Fibroblast of skin of abdomen (primary cell): ENCODE measurements around the gene ALK.
A peak's percentile ranks its signal among the peaks of the same experiment; 100 is the strongest.
"Not testable (repeated sequence)": the region's sequence is repeated elsewhere in the genome, so short reads cannot be mapped to it uniquely, and the experiment has no call there.

Source experiments
- DNase-seq: peaks from one replicate; pipeline ENCODE4 v3.0.0-alpha.2; 2013

ALK gene

DNA sequence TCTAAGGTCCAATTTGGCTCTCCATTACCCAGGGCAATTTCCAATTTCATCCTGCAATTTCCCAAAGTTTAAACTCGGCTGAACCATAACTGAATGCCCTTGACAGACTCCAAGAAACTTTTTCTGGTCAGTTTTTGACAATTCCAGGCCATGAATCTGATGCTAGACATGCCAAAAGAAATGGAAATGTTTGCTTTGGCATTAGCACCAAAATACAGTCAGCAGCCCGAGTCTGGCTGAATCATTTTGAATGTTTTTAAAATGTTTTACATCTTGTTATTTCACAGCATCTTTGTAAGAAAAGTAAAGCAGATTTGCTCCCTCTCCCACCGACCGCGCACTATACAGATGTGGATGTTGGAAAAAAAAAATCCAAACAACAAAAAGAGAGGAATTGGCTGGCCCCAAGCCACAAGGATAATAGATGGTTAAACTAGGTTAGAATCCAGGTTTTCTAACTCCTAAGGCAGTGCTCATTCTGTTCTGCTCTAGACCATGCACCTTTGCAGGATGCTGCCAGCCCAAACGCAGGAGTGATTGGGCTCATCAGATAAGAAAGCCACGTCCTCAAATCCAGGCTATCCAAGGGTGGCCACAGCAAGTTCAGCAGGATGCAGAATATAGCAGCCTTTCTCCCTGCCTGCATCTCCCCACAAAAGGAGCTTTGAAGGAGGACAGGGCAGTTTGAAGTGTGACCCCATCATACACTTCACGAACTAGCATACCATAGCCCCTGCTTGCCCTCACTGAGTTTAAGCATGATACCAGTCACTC lies 167.5 kb downstream of the ALK start:
- peak; percentile 77 for DNase-seq

DNA sequence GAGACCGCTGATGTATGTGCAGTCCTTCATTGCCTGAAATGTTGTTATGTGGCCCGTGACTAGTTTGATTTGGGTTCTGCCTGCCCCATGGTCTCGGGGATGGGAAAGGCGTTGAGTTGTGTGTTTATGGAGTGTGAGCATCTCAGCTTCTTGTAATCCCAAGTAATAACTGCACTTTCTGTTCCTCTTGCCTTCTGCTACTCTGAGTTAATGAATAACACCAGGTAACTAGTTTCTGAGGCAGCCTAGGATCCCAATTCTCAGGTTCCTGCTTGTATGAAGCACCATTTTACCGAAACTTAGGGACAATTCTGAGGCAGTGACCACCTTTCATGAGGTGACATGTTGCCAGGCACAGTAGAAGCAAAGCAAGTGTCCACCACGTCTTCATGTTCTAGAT lies 170.0 kb downstream of the ALK start:
- no peak for DNase-seq

DNA sequence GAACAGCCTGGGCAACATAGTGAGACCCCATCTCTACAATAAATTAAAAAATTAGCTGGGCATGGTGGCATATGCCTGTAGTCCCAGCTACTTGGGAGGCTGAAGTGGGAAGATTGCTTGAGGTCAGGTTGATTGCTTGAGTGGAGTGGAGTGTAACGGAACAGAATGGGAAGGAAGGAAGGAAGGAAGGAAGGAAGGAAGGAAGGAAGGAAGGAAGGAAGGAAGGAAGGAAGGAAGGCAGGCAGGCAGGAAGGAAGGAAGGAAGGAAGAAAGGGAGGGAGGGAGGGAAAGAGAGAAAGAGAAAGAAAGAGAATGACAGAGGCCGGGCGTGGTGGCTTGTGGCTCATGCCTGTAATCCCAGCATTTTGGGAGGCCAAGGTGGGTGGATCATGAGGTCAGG lies 170.9 kb downstream of the ALK start:
- not testable (repeated sequence) for DNase-seq

DNA sequence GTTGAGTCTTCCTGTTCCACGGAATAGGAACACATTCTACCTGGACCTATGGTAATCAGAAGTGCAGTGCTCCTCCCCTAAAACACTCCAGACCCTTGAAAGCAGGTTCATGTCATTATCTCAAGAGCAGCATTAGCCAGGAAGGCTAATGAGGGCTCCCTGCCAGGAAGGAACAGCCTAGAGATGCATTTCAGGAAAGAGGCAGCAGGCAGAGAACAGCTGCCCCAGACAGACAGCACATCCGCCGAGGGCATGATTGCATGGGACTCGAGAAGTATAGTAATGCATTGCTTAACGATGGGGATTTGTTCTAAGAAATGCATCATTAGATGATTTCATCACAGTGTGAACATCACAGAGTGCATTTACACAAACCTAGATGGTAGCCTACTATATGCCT lies 171.5 kb downstream of the ALK start:
- no peak for DNase-seq

DNA sequence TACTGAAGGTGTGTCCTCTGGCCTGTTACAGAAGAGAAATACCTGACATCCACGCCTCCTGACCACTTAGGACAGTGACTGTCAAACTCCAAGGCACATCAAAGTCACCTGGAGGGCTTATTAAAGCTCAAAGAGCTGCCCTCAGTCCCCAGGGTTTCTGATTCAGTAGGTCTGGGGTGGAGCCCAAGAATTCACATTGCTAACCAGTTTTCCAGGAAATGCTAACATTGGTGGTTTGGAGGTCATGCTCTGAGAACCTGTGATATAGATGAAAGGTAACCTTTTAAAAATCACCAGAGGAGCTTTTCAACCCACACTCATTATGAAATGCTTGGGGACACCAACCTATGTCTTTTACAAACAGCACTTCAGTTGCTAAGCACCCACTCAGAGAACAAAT lies 172.3 kb downstream of the ALK start:
- no peak for DNase-seq

DNA sequence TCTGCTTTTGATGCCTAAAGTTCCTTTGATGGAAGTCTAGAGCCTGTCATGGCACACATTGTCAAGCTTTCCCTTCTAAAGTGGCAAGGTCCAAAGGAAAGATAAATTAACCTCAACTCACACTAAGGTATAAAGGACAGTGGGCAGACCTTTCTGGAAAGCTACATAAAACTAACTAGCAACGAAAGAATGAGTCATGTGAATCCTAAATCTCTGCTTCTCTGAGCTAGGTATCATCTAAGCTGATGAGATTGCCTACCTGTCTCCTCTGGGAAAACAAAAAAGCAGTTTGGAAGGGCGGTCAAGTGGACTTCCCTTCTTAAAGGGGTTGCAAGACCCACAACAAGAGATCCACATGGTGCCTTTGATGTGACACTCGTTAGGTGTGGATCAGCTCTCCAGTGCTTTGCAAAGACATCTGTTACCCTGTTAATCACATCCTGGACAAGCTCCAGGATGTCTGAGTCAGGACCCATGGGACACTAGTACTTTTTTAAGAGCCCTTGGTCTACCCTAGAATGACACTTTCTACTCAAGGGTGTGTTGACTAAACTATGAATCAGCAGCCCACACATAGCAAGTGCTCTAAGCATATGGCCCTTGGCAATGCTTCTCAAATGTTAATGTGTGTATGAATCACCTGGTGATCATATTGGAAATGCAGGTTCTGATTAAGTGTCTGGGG lies 173.5 kb downstream of the ALK start:
- DNase-seq, result peak; percentile 97

DNA sequence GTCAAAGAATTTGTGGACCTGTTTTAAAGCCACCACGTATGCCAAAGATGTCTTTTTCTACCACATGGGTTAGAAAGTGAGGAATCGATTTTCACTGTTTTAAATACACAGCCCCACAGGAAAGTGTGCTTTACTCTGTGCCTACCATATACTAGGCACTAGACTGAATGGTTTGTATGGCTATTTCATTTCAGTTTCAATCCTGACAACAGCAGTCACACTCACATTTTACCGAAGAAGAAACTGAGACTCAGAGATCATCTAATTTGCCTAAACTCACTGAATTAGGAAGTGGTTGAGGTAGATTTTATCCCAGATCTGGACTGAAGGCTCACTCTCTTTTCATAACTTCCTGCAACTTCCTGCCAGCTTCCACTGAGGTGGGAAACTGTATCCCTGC lies 176.4 kb downstream of the ALK start:
- no peak for DNase-seq

DNA sequence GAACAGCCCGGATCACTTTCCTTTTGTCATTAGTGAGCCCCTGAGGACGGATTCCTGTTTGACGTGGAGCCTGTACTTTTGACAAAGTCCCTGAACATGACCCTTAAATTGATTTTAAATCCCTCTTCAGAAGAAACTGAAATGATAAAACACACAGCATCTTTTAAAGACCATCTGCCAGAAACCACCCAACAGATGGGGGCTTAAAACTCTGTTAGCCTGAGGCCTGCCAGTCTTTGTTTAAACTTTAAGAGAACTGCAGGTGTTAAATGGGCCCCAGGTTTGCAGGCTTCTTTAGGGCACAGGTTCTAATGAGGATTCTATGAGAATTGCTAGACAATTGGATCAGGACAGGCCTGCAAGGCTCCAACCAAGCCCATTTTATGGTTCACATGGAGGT lies 177.9 kb downstream of the ALK start:
- DNase-seq, result no peak

DNA sequence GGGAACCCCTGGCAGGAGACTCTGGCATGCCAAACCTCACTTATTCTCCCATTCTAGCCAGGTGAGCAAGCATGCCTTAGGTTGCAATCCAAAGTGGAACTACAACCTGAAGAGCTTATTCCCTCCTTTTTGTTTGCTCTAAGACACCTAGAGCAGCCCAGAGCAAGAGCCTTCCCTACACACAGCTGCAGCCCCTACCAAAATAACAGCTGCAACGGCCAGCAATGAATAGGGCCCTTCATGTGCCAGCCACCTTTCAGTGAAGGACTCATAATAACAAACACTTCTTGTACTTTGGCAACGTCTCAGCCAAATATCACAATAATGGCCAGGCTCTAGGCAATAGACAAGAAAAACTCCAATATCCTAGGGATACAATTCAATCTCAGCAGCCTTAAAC lies 178.7 kb downstream of the ALK start:
- no peak for DNase-seq

DNA sequence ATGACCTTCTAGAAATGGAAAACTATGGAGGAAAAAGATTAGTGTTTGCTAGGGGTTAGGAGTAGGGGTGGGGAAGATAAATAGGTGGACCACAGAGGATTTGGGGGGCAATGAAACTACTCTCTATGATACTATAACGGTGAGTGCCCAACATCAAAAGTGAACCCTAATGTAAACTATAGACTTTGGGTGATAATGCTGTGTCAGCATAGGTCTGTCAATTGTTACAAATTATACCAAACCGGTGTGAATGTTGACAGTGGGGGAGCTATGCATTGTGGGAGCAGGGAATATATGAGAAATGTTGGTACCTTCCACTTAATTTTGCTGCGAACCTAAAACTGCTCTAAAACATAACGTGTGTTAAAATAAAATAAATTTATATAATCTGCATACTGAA lies 180.3 kb downstream of the ALK start:
- no peak for DNase-seq

DNA sequence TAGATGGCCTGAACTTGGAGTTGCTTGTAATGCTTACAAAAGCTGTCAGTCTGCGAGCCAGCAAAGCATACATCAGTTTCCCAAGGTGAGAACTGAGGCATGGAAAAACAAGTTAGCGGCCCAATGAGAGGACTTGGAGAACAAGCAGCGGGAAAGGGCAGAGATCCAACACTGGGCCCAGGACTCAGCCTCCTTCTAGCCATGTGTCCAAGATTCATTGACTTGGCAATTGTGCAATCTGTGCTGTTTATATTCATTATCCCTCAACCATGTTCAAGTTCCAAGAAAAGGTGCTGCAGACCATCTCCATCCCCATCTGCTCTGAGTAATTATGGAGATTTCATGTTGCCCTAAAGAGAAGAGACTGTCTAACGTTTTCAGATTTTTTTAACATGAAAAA lies 187.4 kb downstream of the ALK start:
- no peak for DNase-seq

DNA sequence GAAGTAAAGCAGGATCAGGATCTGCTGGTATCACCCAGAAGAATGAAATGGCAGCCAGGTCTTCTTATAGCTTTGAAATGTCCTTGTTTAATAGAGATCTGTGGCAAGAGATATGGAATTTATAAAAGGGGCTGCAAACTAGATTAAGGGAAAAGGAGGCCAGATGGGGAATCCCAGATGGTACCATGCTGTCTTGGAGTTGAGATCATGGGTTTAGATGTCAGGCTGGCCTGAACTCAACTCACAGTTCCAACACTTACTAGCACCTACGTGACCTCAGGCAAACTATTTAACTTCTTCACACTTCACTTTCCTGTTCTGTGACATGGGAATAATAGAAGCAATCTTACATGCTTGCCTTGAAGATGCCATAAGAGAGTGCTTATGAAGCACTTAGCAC lies 188.2 kb downstream of the ALK start:
- DNase-seq, result no peak

DNA sequence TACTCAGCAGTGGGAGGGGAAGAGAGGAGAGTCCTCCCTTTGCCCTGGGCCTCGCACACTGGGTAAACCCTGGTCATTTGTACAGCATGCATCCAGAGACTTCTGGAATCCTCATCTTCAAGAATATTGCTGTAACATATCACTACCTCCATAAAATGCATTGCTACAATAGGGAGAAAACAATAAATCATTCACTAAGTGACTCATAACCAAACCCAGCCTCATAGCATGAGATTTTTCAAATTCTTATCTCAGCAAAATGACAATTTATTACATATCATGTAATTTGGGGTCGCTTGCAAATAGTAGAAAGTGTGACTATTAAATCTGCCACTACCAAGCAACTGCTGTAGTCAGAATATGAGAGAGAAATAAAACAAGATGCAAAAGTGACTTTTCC lies 189.4 kb downstream of the ALK start:
- peak; percentile 55 for DNase-seq

DNA sequence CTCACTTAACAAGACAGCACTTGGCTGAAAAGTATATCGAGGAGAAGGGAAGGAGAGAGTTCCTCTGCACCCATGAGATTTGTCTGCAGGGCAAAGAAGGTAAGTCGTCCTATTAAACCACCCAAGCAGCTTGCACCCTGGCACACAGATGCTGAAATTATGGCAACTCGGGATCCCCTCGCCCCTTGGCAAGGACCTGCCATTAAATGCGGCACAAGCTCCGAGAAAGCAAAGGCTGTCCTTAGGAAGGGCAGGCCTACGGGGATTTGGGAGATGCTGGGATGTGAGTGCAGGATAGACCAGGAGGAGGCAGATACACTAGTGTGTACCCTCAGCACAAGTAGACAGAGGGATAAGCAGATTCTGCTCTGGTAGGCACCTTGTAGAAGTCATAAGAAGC lies 191.5 kb downstream of the ALK start:
- no peak for DNase-seq

DNA sequence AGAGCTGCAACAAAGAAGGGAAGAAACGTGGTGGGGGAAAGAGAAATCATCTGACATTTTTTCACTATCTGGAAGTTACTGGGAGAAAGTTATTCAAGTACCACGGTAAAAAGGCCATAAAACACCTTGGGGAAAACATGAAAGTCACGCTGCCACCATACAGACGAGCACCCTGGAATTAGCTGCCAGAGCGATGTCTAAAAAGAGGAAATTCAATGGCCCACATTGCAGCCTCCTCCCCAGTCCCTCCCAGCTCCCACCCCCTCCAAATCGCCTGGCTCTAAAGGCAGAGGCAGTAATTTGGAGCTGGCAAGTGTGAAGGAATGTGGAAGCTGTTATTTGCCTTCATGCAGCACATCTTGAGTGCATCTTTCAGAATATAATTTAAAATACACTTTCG lies 192.0 kb downstream of the ALK start:
- DNase-seq, result no peak

DNA sequence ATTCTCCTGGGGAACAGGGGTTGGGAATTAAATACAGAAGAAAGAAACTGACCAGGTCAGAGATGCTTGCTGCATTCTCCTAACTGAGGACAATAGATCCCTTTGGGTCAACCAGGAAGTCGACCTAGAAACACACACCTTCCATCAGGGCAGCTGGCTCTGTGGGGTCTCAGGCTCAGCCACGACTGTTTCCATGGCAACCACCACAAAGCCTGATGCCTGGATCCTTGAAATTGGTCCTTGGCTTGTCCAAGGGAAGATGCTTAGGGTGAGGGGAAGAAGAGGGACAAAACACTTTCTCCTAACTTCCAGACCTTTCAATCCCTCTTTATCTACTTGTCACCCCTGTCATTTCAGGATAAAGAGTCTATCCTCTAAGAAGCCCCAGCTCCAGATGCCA lies 194.4 kb downstream of the ALK start:
- DNase-seq, result no peak

DNA sequence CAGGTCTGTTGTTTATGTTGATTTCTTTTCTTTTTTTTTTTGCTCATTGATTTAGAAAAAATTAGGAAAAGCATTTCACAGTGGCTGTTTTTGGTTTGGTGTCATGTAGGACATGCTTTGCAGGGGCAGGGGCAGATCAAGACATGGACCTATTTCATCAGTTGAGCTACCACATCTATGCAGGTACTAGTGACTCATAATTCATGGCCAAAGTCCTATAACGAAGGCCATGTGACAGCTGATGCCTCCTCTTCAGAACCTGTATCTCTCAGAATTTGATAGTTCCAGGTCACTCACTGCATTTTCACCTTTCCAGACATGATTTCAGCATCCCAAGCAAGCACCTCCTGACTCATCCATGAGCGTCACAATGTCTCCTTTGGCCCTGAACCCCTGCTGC lies 195.8 kb downstream of the ALK start:
- no peak for DNase-seq

DNA sequence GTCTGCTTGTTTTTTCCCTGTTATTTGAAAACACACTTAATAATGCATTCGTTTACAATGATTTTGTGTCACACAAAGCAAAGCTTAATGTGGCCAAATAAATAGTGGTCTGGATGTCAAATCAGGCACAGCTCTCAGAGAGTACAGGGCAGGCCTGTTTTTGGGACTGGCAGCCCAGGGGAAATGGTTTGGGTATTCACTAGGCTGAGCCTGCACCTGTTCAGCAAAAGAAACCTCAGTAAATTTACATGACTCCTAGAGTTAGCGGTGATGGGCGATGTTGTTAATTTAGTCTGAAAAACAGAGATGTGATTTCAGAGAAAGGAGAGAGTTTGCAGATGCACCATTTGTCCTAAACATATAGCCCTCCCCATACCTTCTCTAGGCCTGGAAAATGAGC lies 197.1 kb downstream of the ALK start:
- no peak for DNase-seq

DNA sequence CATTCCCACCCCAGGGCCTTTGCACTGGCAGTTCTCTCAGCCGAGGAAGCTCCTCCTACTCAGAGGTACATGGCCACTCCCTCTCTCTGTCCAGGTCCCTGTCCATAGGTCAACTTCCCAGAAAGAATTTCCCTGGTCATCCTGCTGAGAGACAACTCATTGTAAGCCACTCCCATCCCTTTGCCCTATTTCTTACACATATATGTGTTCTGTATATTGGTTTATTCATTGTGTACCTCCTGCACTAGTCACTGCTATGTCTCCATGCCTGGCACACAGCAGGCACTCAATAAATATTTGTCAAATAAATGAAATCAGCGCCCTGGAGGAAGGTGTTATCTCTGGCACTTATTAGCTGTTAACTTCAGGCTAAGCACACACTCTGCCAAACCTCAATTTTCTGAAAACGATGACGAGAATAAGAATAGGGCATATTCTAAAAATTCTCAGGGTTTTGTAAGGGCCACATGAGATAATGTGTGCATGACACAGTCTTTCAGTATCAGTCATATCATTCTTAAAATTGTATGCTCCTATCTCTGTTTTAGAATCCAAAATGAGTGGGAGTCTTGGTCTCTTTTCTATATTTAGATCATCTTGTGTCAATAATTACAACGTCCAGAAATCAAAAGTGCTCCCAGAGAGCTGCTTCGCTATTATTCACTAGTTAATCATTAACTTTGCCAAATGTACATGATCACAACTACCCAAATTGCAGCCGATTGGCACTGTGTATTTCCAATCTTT lies 198.0 kb downstream of the ALK start:
- DNase-seq, result no peak

DNA sequence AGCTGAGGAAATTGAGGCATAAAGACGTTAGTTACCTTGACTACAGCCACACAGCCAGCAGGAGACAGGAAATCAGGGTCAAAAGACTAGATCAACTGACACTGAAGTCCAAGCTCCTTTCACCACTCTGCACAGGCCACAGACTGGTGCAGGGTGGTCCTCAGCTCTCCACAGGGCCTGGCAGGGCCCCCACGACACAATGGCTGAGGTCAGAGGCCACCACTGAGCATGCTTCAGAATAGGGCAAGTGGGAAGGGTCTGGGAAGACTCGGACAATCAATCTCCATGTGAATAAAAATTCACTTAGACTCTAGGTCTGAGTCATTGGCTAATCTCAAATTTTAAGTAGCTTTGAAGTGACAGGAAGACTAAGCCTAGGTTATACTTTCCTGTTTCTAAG lies 201.7 kb downstream of the ALK start:
- DNase-seq, result no peak

DNA sequence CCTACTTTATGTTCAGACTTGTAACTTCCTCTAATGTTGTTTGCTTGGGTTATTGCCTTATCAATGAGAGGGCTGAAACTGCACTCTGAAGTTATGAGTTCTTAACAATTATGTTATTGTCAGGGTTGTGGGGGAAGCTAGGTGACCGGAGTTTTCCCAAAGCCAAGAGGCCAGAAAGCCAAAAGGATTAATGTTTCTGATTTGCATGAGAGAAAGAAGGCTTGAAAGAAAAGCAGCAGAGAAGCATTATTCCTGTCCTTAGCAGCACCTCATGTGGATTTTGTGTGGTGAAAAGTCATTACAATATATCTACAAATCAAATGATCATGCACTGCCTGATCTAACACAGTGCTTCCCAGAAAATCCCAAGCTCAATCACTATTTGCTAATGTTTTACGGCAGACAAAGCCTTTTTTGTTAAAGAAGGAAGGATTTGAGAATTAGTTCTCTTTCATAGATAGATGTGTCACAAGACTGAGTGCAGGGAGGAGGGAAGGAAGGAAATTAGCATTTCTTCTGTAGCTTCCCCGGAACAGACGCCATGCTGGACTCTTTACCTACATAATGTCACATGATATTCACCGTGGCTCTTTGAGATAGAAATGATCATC lies 203.2 kb downstream of the ALK start:
- no peak for DNase-seq

DNA sequence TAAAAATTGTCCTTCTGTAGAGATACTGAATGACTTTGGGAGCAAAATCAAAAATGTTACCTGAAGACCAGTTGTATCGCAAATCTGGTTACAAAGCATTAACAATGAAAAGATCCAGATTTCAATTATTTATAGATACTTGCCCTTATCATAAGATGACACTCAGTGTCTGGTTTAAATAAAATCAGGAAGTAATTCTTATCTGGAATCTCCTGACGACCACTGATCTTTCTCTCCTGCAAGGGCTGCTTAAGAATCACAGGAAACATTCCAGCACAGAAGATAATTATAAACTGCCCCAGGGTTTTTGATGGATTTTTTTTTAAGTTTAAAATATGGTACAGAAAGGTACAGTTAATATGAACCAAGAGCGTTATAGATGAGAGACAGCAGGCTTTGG lies 205.7 kb downstream of the ALK start:
- DNase-seq, result no peak

DNA sequence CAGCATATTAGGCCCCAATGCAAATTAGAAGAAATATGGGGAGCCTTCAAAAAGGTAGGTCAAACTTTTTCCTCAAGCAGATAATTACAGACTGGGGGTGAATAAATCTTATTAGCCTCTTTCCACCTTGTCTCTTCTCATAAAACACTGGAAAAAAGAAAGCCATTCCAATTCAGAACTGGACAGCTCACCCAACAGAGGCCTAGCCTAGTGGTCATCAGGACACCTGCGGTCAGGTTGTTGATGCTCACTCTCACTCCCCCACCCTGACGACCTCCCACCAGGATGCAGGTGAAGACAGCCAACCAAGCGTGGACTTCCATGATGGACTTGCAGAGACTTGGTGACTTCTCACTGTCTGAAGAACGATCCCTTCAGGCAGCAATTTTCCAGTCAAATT lies 207.1 kb downstream of the ALK start:
- no peak for DNase-seq
